ENCODE results near the gene CDKAL1.

CDKAL1 gene

DNA sequence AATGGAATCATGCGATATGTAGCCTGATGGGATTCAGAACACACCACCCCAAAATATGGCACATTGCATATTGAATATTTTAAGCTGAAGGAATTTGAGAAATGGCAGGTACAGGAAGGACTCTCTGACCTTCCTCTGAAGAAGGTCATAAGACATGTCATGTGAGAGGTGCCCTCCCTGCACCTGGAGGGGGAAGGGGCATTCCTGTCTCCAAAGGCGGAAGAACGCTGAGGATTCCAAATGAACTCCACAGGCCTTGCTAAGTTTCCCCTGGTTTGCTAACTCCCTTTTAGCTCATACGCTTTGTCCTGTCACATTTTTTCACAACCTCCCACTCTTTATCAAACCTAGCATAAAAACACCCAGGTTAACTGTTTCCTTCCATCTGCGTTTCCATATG, 347.8 kb downstream of the CDKAL1 start:
- TF ChIP-seq L3MBTL2 (conservative IDR thresholded peaks at IDR 0.05), result no peak
- POLR2A ChIA-PET, result no interaction called here
- no peak for DNase-seq (ENCODE audit: extremely low spot score)
- CTCF ChIA-PET, result no interaction called here

- ChIA-PET CTCF (no interaction called here), POLR2A (no interaction called here)
- DNase-seq (ENCODE audit: extremely low spot score), result no peak
- TF ChIP-seq TARDBP (IDR thresholded peaks at IDR 0.05) (no peak), L3MBTL2 (conservative IDR thresholded peaks at IDR 0.05) (no peak), SUZ12 (IDR thresholded peaks at IDR 0.05) (no peak), ELF4 (IDR thresholded peaks at IDR 0.05) (no peak), FOXK2 (IDR thresholded peaks at IDR 0.05) (no peak), ARNT (IDR thresholded peaks at IDR 0.05) (no peak), BHLHE40 (IDR thresholded peaks at IDR 0.05; ENCODE audit: borderline replicate concordance) (no peak), HDGF (IDR thresholded peaks at IDR 0.05; ENCODE audit: borderline replicate concordance) (no peak), SP1 (IDR thresholded peaks at IDR 0.05) (no peak), ZNF384 (IDR thresholded peaks at IDR 0.05) (no peak)
Measured at GRCh38 chr6:20885076-20885475, 350.8 kb downstream of the CDKAL1 start.

DNA sequence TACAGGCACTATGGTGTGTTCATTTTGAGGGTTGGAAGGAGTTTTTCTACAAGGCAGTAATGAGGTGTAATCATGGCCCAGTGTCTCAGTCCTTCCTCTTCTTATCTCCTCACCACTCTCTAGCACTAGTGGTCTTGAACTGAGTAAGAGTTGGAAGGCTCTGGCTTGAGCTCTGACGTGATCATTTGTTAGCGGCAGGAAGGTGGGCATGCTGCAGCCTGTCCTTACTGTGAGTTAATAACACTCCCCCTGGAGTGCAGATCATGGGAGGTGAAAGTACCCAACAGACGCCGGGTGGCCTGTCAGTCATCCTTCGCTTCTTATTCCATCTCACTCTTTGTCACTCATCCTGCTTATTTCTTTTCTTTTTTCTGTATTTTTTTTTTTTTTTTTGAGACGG, 356.9 kb downstream of the CDKAL1 start:
- no peak for TF ChIP-seq HDGF (IDR thresholded peaks at IDR 0.05; ENCODE audit: borderline replicate concordance)
- TF ChIP-seq, protein P1, sequence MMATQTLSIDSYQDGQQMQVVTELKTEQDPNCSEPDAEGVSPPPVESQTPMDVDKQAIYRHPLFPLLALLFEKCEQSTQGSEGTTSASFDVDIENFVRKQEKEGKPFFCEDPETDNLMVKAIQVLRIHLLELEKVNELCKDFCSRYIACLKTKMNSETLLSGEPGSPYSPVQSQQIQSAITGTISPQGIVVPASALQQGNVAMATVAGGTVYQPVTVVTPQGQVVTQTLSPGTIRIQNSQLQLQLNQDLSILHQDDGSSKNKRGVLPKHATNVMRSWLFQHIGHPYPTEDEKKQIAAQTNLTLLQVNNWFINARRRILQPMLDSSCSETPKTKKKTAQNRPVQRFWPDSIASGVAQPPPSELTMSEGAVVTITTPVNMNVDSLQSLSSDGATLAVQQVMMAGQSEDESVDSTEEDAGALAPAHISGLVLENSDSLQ (IDR thresholded peaks at IDR 0.05), result peak; percentile 86
- CTCF ChIA-PET, result no interaction called here
- POLR2A ChIA-PET, result no interaction called here
- DNase-seq (ENCODE audit: extremely low spot score), result no peak

GRCh38 chr6:20892365-20892764, 358.1 kb downstream of the CDKAL1 start:
- DNase-seq (ENCODE audit: extremely low spot score), result no peak
- CTCF ChIA-PET, result no interaction called here
- POLR2A ChIA-PET, result no interaction called here
- TF ChIP-seq CTBP1 (IDR thresholded peaks at IDR 0.05; ENCODE audit: borderline replicate concordance) (no peak), ZNF384 (IDR thresholded peaks at IDR 0.05) (no peak), TARDBP (IDR thresholded peaks at IDR 0.05) (no peak)

GRCh38 chr6:20893412-20893811, 359.2 kb downstream of the CDKAL1 start:
- POLR2A ChIA-PET, result no interaction called here
- DNase-seq (ENCODE audit: extremely low spot score), result no peak
- TF ChIP-seq SP1 (IDR thresholded peaks at IDR 0.05) (no peak), FOXK2 (IDR thresholded peaks at IDR 0.05) (no peak), SUZ12 (IDR thresholded peaks at IDR 0.05) (no peak), LEF1 (IDR thresholded peaks at IDR 0.05; ENCODE audit: borderline replicate concordance) (no peak), ZNF384 (IDR thresholded peaks at IDR 0.05) (no peak), CTBP1 (IDR thresholded peaks at IDR 0.05; ENCODE audit: borderline replicate concordance) (no peak), FOXA1 (IDR thresholded peaks at IDR 0.05) (no peak), L3MBTL2 (conservative IDR thresholded peaks at IDR 0.05) (no peak), TARDBP (IDR thresholded peaks at IDR 0.05) (no peak), BHLHE40 (IDR thresholded peaks at IDR 0.05; ENCODE audit: borderline replicate concordance) (no peak), NFRKB (IDR thresholded peaks at IDR 0.05) (no peak), HDGF (IDR thresholded peaks at IDR 0.05; ENCODE audit: borderline replicate concordance) (no peak), FOXM1 (IDR thresholded peaks at IDR 0.05; ENCODE audit: borderline replicate concordance) (no peak), ELF4 (IDR thresholded peaks at IDR 0.05) (no peak), ARNT (IDR thresholded peaks at IDR 0.05) (no peak)
- TF ChIP-seq, protein P1 (IDR thresholded peaks at IDR 0.05), result no peak
- CTCF ChIA-PET, result interaction anchor here (0.7 kb wide), 1 partner anchor 243 kb away, joined by 3 read pairs; no protein-coding TSS in a partner anchor

DNA sequence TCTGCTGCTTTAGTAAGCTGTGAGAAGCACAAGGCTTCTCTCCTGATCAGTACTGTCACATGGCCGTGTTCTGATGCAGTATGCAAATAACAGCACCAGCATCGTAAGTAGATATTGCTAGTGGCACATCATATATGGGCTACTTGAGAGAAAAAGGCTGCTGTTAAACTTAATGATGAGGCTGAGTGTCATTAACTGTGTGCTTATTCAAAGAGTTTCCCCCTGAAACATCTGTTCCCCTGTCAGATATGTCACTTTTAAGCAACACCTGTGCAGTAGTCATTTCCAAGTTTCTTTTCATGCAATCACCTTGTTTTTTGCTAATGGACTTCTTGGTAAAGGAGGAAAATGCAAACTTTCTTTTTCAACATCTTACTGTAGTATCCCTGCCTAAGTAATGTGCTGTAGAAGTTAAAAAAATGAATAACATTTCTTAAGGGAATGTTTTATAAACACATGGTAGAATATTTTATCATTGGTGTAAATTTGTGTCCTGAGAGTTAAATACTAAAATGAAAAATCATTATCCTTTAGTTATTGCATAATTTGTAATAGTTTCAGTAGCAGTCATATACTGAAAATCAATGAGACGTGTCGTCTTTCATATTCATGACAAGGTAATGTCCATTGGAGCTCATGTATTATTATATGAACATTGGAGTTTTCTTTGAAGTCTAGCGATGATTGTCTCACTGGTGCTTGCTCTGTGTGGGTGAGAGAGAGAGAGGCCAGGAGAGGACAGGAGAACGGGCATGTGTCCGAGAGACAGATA, 366.3 kb downstream of the CDKAL1 start:
- POLR2A ChIA-PET, result no interaction called here
- CTCF ChIA-PET, result no interaction called here
- TF ChIP-seq L3MBTL2 (conservative IDR thresholded peaks at IDR 0.05) (no peak), FOXK2 (IDR thresholded peaks at IDR 0.05) (no peak), FOXM1 (IDR thresholded peaks at IDR 0.05; ENCODE audit: borderline replicate concordance) (no peak), NFRKB (IDR thresholded peaks at IDR 0.05) (no peak), CTBP1 (IDR thresholded peaks at IDR 0.05; ENCODE audit: borderline replicate concordance) (no peak), HDGF (IDR thresholded peaks at IDR 0.05; ENCODE audit: borderline replicate concordance) (no peak), LEF1 (IDR thresholded peaks at IDR 0.05; ENCODE audit: borderline replicate concordance) (no peak)
- no peak for DNase-seq (ENCODE audit: extremely low spot score)

GRCh38 chr6:20905377-20905776, 371.1 kb downstream of the CDKAL1 start:
- POLR2A ChIA-PET, result no interaction called here
- CTCF ChIA-PET, result no interaction called here
- no peak for TF ChIP-seq SUZ12 (IDR thresholded peaks at IDR 0.05)
- DNase-seq (ENCODE audit: extremely low spot score), result no peak

DNA sequence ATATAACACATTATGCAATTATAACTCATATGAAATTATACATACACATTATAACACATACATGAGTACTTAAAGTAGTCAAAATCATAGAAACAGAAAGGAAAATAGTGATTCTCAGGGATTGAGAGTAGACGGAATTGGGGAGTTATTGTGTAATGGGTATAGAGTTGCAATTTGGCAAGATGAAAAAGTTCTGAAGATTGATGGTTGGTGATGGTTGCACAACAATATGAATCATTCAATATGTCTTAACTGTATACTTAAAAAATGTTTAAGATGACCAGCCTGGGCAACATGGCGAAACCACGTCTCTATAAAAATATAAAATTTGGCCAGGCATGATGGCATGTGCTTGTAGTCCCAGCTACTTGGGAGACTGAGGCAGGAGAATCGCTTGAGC, 372.7 kb downstream of the CDKAL1 start:
- ChIA-PET CTCF (no interaction called here), POLR2A (interaction anchor here (1.1 kb wide), 1 partner anchor 687 kb away, joined by 3 read pairs; the partner anchor contains the start of gene SOX4)
- no peak for DNase-seq (ENCODE audit: extremely low spot score)
- TF ChIP-seq, protein P1 (IDR thresholded peaks at IDR 0.05), result no peak
- TF ChIP-seq NFRKB (IDR thresholded peaks at IDR 0.05) (no peak), ZNF384 (IDR thresholded peaks at IDR 0.05) (no peak), FOXK2 (IDR thresholded peaks at IDR 0.05) (no peak), SUZ12 (IDR thresholded peaks at IDR 0.05) (no peak), FOXM1 (IDR thresholded peaks at IDR 0.05; ENCODE audit: borderline replicate concordance) (no peak), SP1 (IDR thresholded peaks at IDR 0.05) (no peak), ARNT (IDR thresholded peaks at IDR 0.05) (no peak), CTBP1 (IDR thresholded peaks at IDR 0.05; ENCODE audit: borderline replicate concordance) (no peak), L3MBTL2 (conservative IDR thresholded peaks at IDR 0.05) (no peak), LEF1 (IDR thresholded peaks at IDR 0.05; ENCODE audit: borderline replicate concordance) (no peak), FOXA1 (IDR thresholded peaks at IDR 0.05) (no peak), BHLHE40 (IDR thresholded peaks at IDR 0.05; ENCODE audit: borderline replicate concordance) (no peak), TARDBP (IDR thresholded peaks at IDR 0.05) (no peak), ELF4 (IDR thresholded peaks at IDR 0.05) (no peak), HDGF (IDR thresholded peaks at IDR 0.05; ENCODE audit: borderline replicate concordance) (no peak)
